ENCODE results near the gene TBL3.

GRCh38 chr16:1950559-1950958, 21.3 kb upstream of the TBL3 start:
- TF ChIP-seq POLR2A (IDR thresholded peaks at IDR 0.05) = no peak
- TF ChIP-seq CTCF (IDR thresholded peaks at IDR 0.05) = no peak
